H1 (cell line): Measurements from ENCODE around the gene WASF3. TPM values are rescaled to one million over a fixed set of nuclear protein-coding genes. Genes with fewer than 3 reads are reported as not detected.

Experiments
- CTCF ChIA-PET: fragments of 300-600 bp; sonication (Branson Sonifier 250); formaldehyde crosslinking; loops from one replicate; lab custom pipeline; 2021; ENCODE audit not compliant: partially characterized antibody; lab: Charles Lee
- POLR2A ChIA-PET: fragments of 300-600 bp; sonication (Branson Sonifier 250); formaldehyde crosslinking; loops from one replicate; lab custom pipeline; 2021; ENCODE audit warnings: inconsistent platforms; ENCODE audit not compliant: partially characterized antibody; lab: Charles Lee
- DNase-seq, 2 experiments: peaks; one replicate each; pipeline versions ENCODE4 v3.0.0 to v3.0.0-alpha.2; 2010 to 2022; ENCODE audit warnings: low spot score in 2 of 2, low read depth in 1 of 2, mixed read lengths in 1 of 2
- FAIRE-seq: peaks from 2 replicates; lab custom pipeline; 2011; peaks lifted over from hg19 to GRCh38; lab: Jason Lieb, UNC
- H2AFZ ChIP-seq: 2 replicates; pipeline ENCODE4 v1.8.1; 2012; ENCODE audit warnings: low read length, inconsistent platforms
- H2AK5ac ChIP-seq: 2 replicates; pipeline ENCODE4 v1.6.1; 2013; ENCODE audit warnings: low read depth, low read length
- H2BK120ac ChIP-seq: replicated peaks from 2 replicates; pipeline ENCODE3; 2013; ENCODE audit warnings: low read depth, low read length, inconsistent platforms
- H2BK12ac ChIP-seq: 2 replicates; pipeline ENCODE4 v1.6.1; 2013; ENCODE audit warnings: low read depth, low read length
- H2BK15ac ChIP-seq: 2 replicates; pipeline ENCODE4 v1.6.1; 2013; ENCODE audit warnings: low read length
- H2BK20ac ChIP-seq: 2 replicates; pipeline ENCODE4 v1.6.1; 2013; ENCODE audit warnings: low read length
- H2BK5ac ChIP-seq: 2 replicates; pipeline ENCODE4 v1.6.1; 2013; ENCODE audit warnings: low read depth, low read length
- H3K14ac ChIP-seq: 2 replicates; pipeline ENCODE4 v1.6.1; 2013; ENCODE audit warnings: inconsistent platforms; ENCODE audit not compliant: insufficient read length
- H3K18ac ChIP-seq: 2 replicates; pipeline ENCODE4 v1.6.1; 2013; ENCODE audit warnings: low read length; ENCODE audit errors: extremely low read depth
- H3K23ac ChIP-seq: 2 replicates; pipeline ENCODE4 v1.6.1; 2013; ENCODE audit warnings: inconsistent platforms; ENCODE audit not compliant: insufficient read length
- H3K23me2 ChIP-seq: 2 replicates; pipeline ENCODE4 v1.6.1; 2013; ENCODE audit warnings: low read depth, low read length
- H3K27ac ChIP-seq: 2 replicates; pipeline ENCODE4 v1.6.1; 2011; ENCODE audit warnings: low read depth, low read length, inconsistent platforms
- H3K27me3 ChIP-seq, 4 experiments: replicated peaks in 1 of 4; 1 replicate in 1 of 4; 2 replicates in 3 of 4; pipeline versions ENCODE4 v1.6.1 to v1.8.1; 2011 to 2013; ENCODE audit warnings: low read length in 3 of 4, mild to moderate bottlenecking in 3 of 4, inconsistent platforms in 2 of 4, mixed read lengths in 2 of 4, moderate library complexity in 1 of 4; ENCODE audit not compliant: control insufficient read depth in 3 of 4, insufficient read depth in 3 of 4; ENCODE audit errors: extremely low read depth in 1 of 4
- H3K36me3 ChIP-seq, 4 experiments: 2 replicates each; pipeline versions ENCODE4 v1.6.1 to v1.8.1; 2011 to 2013; ENCODE audit warnings: mild to moderate bottlenecking in 4 of 4, low read length in 3 of 4, moderate library complexity in 2 of 4, control low read depth in 1 of 4, inconsistent platforms in 1 of 4; ENCODE audit not compliant: insufficient read depth in 4 of 4, control insufficient read depth in 2 of 4
- H3K4ac ChIP-seq: replicated peaks from 2 replicates; pipeline ENCODE3; 2013; ENCODE audit warnings: low read length, low read depth, mixed read lengths, inconsistent platforms; ENCODE audit not compliant: insufficient read length
- H3K4me1 ChIP-seq, 4 experiments: replicated peaks in 1 of 4; 1 replicate in 1 of 4; 2 replicates in 3 of 4; pipeline versions ENCODE4 v1.6.1 to v1.8.1; 2011 to 2013; ENCODE audit warnings: low read length in 3 of 4, inconsistent platforms in 2 of 4, mixed read lengths in 1 of 4; ENCODE audit not compliant: insufficient read depth in 4 of 4, control insufficient read depth in 3 of 4
- H3K4me2 ChIP-seq, 2 experiments: 2 replicates each; pipeline versions ENCODE4 v1.6.1 to v1.8.1; 2011 to 2013; ENCODE audit warnings: low read depth in 2 of 2, low read length in 2 of 2, control low read depth in 1 of 2, inconsistent platforms in 1 of 2, mild to moderate bottlenecking in 1 of 2; ENCODE audit not compliant: insufficient read depth in 1 of 2
- H3K4me3 ChIP-seq, 4 experiments: fragments of 200-600, 300-600 bp in 1 of 4; sonication (generic), shearing (Covaris generic), sonication (Bioruptor Twin) in 1 of 4; 2 replicates each; pipeline versions ENCODE4 v1.5.1 to v1.8.1; 2011 to 2016; ENCODE audit warnings: low read length in 4 of 4, low read depth in 3 of 4, control low read depth in 2 of 4, inconsistent platforms in 2 of 4, mild to moderate bottlenecking in 2 of 4, mixed read lengths in 1 of 4, moderate library complexity in 1 of 4; ENCODE audit not compliant: insufficient read depth in 2 of 4; ENCODE audit errors: extremely low read depth in 1 of 4
- H3K56ac ChIP-seq: replicated peaks from 2 replicates; pipeline ENCODE3; 2013; ENCODE audit warnings: low read depth, mild to moderate bottlenecking, mixed read lengths, low read length, inconsistent platforms; ENCODE audit not compliant: insufficient read length
- H3K79me1 ChIP-seq: 2 replicates; pipeline ENCODE4 v1.6.1; 2013; ENCODE audit warnings: low read depth, low read length, control low read depth
- H3K79me2 ChIP-seq, 2 experiments: 2 replicates each; pipeline versions ENCODE4 v1.6.1 to v1.8.1; 2012 to 2013; ENCODE audit warnings: low read length in 2 of 2, mild to moderate bottlenecking in 2 of 2, inconsistent platforms in 1 of 2; ENCODE audit not compliant: insufficient read depth in 2 of 2, control insufficient read depth in 1 of 2
- H3K9ac ChIP-seq, 4 experiments: replicated peaks in 1 of 4; 1 replicate in 1 of 4; 2 replicates in 3 of 4; pipeline versions ENCODE4 v1.6.1 to v1.8.1; 2011 to 2013; ENCODE audit warnings: low read depth in 3 of 4, low read length in 3 of 4, control low read depth in 2 of 4, mild to moderate bottlenecking in 2 of 4, moderate library complexity in 2 of 4, inconsistent platforms in 1 of 4; ENCODE audit errors: extremely low read depth in 1 of 4
- H3K9me3 ChIP-seq, 2 experiments: 2 replicates each; pipeline versions ENCODE4 v1.6.1 to v1.8.1; 2012 to 2013; ENCODE audit warnings: mild to moderate bottlenecking in 2 of 2, moderate library complexity in 2 of 2, control low read depth in 1 of 2, inconsistent platforms in 1 of 2, low read depth in 1 of 2, low read length in 1 of 2, mixed read lengths in 1 of 2; ENCODE audit not compliant: insufficient read depth in 2 of 2
- H4K20me1 ChIP-seq, 2 experiments: replicated peaks in 1 of 2; 2 replicates each; pipeline versions ENCODE3 to v1.8.1; 2011 to 2013; ENCODE audit warnings: inconsistent platforms in 2 of 2, low read length in 2 of 2, mild to moderate bottlenecking in 1 of 2; ENCODE audit not compliant: insufficient read depth in 2 of 2, control insufficient read depth in 1 of 2
- H4K5ac ChIP-seq: 2 replicates; pipeline ENCODE4 v1.6.1; 2013; ENCODE audit warnings: low read length, low read depth, mixed read lengths, inconsistent platforms; ENCODE audit not compliant: insufficient read length
- H4K8ac ChIP-seq: 2 replicates; pipeline ENCODE4 v1.8.0; 2013; ENCODE audit warnings: mild to moderate bottlenecking, moderate library complexity, low read length, inconsistent platforms; ENCODE audit not compliant: insufficient read depth; ENCODE audit errors: extremely low read depth
- H4K91ac ChIP-seq: replicated peaks from 2 replicates; pipeline ENCODE3; 2013; ENCODE audit warnings: low read length, mixed read lengths, inconsistent platforms; ENCODE audit not compliant: insufficient read length
- CEBPB ChIP-seq: IDR thresholded peaks from 2 replicates; pipeline ENCODE4 v1.6.1; 2012; ENCODE audit warnings: low read depth, low read length
- SIX5 ChIP-seq: IDR thresholded peaks from 2 replicates; pipeline ENCODE4 v1.6.1; 2011; ENCODE audit warnings: mild to moderate bottlenecking, low read depth, low read length
- WGBS, 2 experiments: shearing (Covaris generic) in 1 of 2; methylation state at CpG; one replicate each; pipeline versions ENCODE4 v1.1.6 to v1.1.7; 2013 to 2015; ENCODE audit warnings: low lambda C conversion rate in 2 of 2, mixed read lengths in 2 of 2, inconsistent platforms in 1 of 2, low coverage in 1 of 2, missing lambda C conversion rate in 1 of 2; ENCODE audit not compliant: insufficient replicate concordance in 2 of 2, insufficient coverage in 1 of 2, insufficient read length in 1 of 2; ENCODE audit errors: extremely low coverage in 1 of 2, missing lambda C conversion rate in 1 of 2; 5-methylcytosine and 5-hydroxymethylcytosine counted together
- polyA plus RNA-seq, 7 experiments: library from polyadenylated mRNA; depleted of rRNA in 3 of 7; stranded (reverse) in 5 of 7; unstranded in 2 of 7; fragments of >200 nt in 5 of 7; fragments of 200-250 nt in 2 of 7; gene quantifications; 1 replicate in 5 of 7; 2 replicates in 1 of 7; 4 replicates in 1 of 7; pipeline versions ENCODE4 v1.2.1 to v1.2.3, GENCODE V29; 2011 to 2013; ENCODE audit warnings: missing spikeins in 2 of 7, mixed read lengths in 2 of 7
- total RNA-seq: library from RNA; stranded (reverse); fragmentation: NEBNext Ultra II Directional; extraction: Animal tissue kit (Norgen Biotek cat#: 25700); gene quantifications from 2 replicates; pipeline ENCODE4 v1.2.1, GENCODE V29; 2021

The WASF3 gene
- total and polyA plus RNA-seq, 2 of the 8 experiments (the other 6 are each of a cell fraction or from before 2014, with no cell fraction given): 18.7 to 39.8 TPM

GRCh38 chr13:26555413-26555812, 2.1 kb upstream of the WASF3 start:
- no peak overlapping the region for H2BK15ac ChIP-seq
- peaks cover 0 to 3% (median 0%) of the 10 kb centered on the region in 4 experiments; a peak in 1 of 7 replicates for H3K4me1 ChIP-seq
- CTCF ChIA-PET: no interaction called here
- peak; percentile 77 for TF ChIP-seq CEBPB
- no peak for TF ChIP-seq SIX5
- no peak overlapping the region for H3K4me2 ChIP-seq
- peaks cover 7% of the 10 kb centered on the region for H3K23me2 ChIP-seq
- H3K23ac ChIP-seq: no peak overlapping the region
- H3K36me3 ChIP-seq: no peaks in the 10 kb centered on the region
- H3K14ac ChIP-seq: no peak overlapping the region
- 80% methylated on average over 1 of the region's 1 CpG; no CpG with 5 or more reads in 1 of the 2 experiments for WGBS, 2 experiments
- H3K9ac ChIP-seq: no peak overlapping the region
- no peak overlapping the region for H3K18ac ChIP-seq
- no peak overlapping the region for H2BK120ac ChIP-seq
- no peak overlapping the region for H3K4ac ChIP-seq
- POLR2A ChIA-PET: no interaction called here
- peaks cover 0 to 4% (median 0%) of the 10 kb centered on the region in 4 experiments; a peak in 3 of 7 replicates for H3K27me3 ChIP-seq
- H3K9me3 ChIP-seq: no peaks in the 10 kb centered on the region
- peaks cover 0 to 18% of the 10 kb centered on the region in 2 experiments; a peak in 2 of 4 replicates for H3K79me2 ChIP-seq
- H4K91ac ChIP-seq: no peak overlapping the region
- H4K20me1 ChIP-seq: peaks cover 0 to under 1% of the 10 kb centered on the region in 2 experiments
- no peak overlapping the region for H3K4me3 ChIP-seq
- H2AK5ac ChIP-seq: no peak overlapping the region
- H3K79me1 ChIP-seq: no peaks in the 10 kb centered on the region
- no peak overlapping the region for H4K8ac ChIP-seq
- DNase-seq (no peak), FAIRE-seq (no peak)
- H2AFZ ChIP-seq: no peak overlapping the region
- no peak overlapping the region for H2BK5ac ChIP-seq
- H3K27ac ChIP-seq: no peak overlapping the region
- H3K56ac ChIP-seq: no peak overlapping the region
- H2BK12ac ChIP-seq: no peak overlapping the region
- H2BK20ac ChIP-seq: no peak overlapping the region
- no peak overlapping the region for H4K5ac ChIP-seq
